CD4-positive, alpha-beta T cell (primary cell): ENCODE measurements around the gene TPD52L1. TPM values are rescaled to one million over a fixed set of nuclear protein-coding genes. Genes with fewer than 3 reads are reported as not detected.
A peak's percentile ranks its signal among the peaks of the same experiment; 100 is the strongest.

ENCODE experiments used
- ATAC-seq: fragments of 200-7000 bp; cut with Tn5 transposase; one replicate; pipeline ENCODE4 v1.10.0; 2022; ENCODE audit warnings: mild to moderate bottlenecking; ENCODE audit not compliant: poor library complexity
- CTCF ChIA-PET: fragments of 350-600 bp; sonication (Branson Sonifier 250); formaldehyde crosslinking; loops from one replicate; lab custom pipeline; 2021; ENCODE audit warnings: antibody characterized with exemption, inconsistent platforms; lab: Charles Lee
- POLR2A ChIA-PET: fragments of 350-600 bp; sonication (Branson Sonifier 250); formaldehyde crosslinking; loops from one replicate; lab custom pipeline; 2021; ENCODE audit warnings: antibody characterized with exemption, inconsistent platforms; lab: Charles Lee
- DNase-seq, 14 experiments: peaks; one replicate each; pipeline ENCODE4 v3.0.0-alpha.2; 2013 to 2020; ENCODE audit warnings: mixed read lengths in 2 of 14
- H3K27ac ChIP-seq, 2 donors: one replicate each; pipeline versions ENCODE4 v1.5.1 to v1.7.0; 2013; ENCODE audit warnings: low read length in 2 of 2, low read depth in 1 of 2, mild to moderate bottlenecking in 1 of 2
- H3K27me3 ChIP-seq, 2 experiments: 1 replicate in 1 of 2; 2 replicates in 1 of 2; pipeline versions ENCODE4 v1.6.1 to v1.7.0; 2013; ENCODE audit warnings: low read length in 2 of 2, control low read depth in 1 of 2, mild to moderate bottlenecking in 1 of 2, moderate library complexity in 1 of 2; ENCODE audit not compliant: insufficient read depth in 2 of 2, control insufficient read depth in 1 of 2
- H3K36me3 ChIP-seq: one replicate; pipeline ENCODE4 v1.6.1; 2013; ENCODE audit warnings: low read length, control low read depth; ENCODE audit not compliant: insufficient read depth
- H3K4me1 ChIP-seq: one replicate; pipeline ENCODE4 v1.6.1; 2013; ENCODE audit warnings: low read length, control low read depth; ENCODE audit not compliant: insufficient read depth
- H3K4me3 ChIP-seq: one replicate; pipeline ENCODE4 v1.5.1; 2013; ENCODE audit warnings: mild to moderate bottlenecking, low read length, moderate library complexity
- H3K9me3 ChIP-seq, 2 experiments: 1 replicate in 1 of 2; 2 replicates in 1 of 2; pipeline versions ENCODE4 v1.6.1 to v1.7.0; 2013; ENCODE audit warnings: low read length in 2 of 2, mild to moderate bottlenecking in 2 of 2, control low read depth in 1 of 2, moderate library complexity in 1 of 2; ENCODE audit not compliant: control insufficient read depth in 1 of 2, insufficient read depth in 1 of 2
- H3K27ac Mint-ChIP-seq: one replicate; pipeline ENCODE4 v1.8.0; 2020; ENCODE audit warnings: mixed read lengths
- H3K27me3 Mint-ChIP-seq: one replicate; pipeline ENCODE4 v1.8.0; 2021; ENCODE audit warnings: mixed read lengths
- H3K36me3 Mint-ChIP-seq: one replicate; pipeline ENCODE4 v1.8.0; 2021; ENCODE audit warnings: low read depth, mixed read lengths
- H3K4me1 Mint-ChIP-seq: one replicate; pipeline ENCODE4 v1.8.0; 2021; ENCODE audit warnings: low read depth, mixed read lengths
- H3K4me3 Mint-ChIP-seq: one replicate; pipeline ENCODE4 v1.8.0; 2020; ENCODE audit warnings: mild to moderate bottlenecking, mixed read lengths
- H3K9me3 Mint-ChIP-seq: one replicate; pipeline ENCODE4 v1.8.0; 2020; ENCODE audit warnings: mixed read lengths
- intact Hi-C, 2 experiments: fragments of 100-400 bp; cut with DNase I in 1 of 2; cut with micrococcal nuclease in 1 of 2; formaldehyde crosslinking; loops; one replicate each; pipeline versions ENCODE4 v1.15.1 to v1.9.0; 2023 to 2025; cut with DNase I, micrococcal nuclease
- polyA plus RNA-seq, 2 donors: library from polyadenylated mRNA; unstranded; fragments of 120-200 nt; gene quantifications; one replicate each; pipeline ENCODE4 v1.2.1, GENCODE V29; 2013
- total RNA-seq, 174 experiments: library from RNA in 2 of 174; stranded (reverse) in 2 of 174; gene quantifications; one replicate each; pipeline ENCODE4 v1.2.3 and lab custom pipeline; 2021 to 2026
- TF ChIP-seq, protein P1 (sequence below): fragments of 200-600 bp; IDR thresholded peaks from one replicate; pipeline ENCODE4 v1.8.0; 2022; ENCODE audit warnings: antibody characterized with exemption, mild to moderate bottlenecking

TPD52L1 gene, protein sequence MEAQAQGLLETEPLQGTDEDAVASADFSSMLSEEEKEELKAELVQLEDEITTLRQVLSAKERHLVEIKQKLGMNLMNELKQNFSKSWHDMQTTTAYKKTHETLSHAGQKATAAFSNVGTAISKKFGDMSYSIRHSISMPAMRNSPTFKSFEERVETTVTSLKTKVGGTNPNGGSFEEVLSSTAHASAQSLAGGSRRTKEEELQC
- total RNA-seq = not detected
- polyA plus RNA-seq (2013, experiment 1 of 2) = 0.82 TPM
- polyA plus RNA-seq (2013, experiment 2 of 2) = 1.4 TPM
- total RNA-seq (lab: John Stamatoyannopoulos, UW) = 0 to 1.0 (median 0.17) reads per million in 172 experiments

DNA sequence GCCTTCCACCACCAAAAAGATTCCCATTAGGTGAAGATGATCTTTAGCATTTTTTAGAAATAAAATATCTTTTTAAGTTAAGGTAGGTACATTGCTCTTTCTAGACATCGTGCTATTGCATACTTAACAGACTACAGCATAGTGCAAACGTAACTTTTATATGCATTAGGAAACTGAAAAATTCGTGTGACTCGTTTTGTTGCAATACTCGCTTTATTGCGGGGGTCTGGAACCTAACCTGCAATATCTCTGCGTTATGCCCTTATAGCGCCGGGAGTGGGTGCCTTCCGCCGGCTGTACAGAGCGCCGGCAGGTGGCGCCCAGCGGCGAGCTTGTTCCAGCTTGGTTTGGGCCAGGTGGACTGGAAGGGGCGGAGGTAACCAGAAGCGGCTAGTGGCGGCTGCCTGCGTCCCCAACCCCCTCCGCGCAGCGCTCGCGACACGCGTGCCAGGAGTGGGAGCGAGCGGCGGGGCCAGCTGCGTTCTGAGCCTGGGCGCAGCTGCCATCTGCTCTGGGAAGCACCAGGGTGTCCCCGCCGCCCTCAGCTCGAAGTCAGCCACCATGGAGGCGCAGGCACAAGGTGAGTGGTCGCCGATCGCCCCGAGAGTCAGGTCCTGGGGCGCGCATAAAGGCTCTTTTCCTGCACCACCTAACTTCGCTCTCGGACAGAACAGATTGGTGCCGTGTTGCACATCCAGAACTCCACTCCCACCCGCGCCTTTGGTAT lies at the start of gene TPD52L1:
TSS of gene TPD52L1 (plus strand) at position 383 of the 727 bp plus-strand sequence. CDS start at position 562, 179 bp downstream.
- TF ChIP-seq, protein P1, sequence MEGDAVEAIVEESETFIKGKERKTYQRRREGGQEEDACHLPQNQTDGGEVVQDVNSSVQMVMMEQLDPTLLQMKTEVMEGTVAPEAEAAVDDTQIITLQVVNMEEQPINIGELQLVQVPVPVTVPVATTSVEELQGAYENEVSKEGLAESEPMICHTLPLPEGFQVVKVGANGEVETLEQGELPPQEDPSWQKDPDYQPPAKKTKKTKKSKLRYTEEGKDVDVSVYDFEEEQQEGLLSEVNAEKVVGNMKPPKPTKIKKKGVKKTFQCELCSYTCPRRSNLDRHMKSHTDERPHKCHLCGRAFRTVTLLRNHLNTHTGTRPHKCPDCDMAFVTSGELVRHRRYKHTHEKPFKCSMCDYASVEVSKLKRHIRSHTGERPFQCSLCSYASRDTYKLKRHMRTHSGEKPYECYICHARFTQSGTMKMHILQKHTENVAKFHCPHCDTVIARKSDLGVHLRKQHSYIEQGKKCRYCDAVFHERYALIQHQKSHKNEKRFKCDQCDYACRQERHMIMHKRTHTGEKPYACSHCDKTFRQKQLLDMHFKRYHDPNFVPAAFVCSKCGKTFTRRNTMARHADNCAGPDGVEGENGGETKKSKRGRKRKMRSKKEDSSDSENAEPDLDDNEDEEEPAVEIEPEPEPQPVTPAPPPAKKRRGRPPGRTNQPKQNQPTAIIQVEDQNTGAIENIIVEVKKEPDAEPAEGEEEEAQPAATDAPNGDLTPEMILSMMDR = peak; percentile 75
- no peaks in the 10 kb centered on the region for H3K36me3 ChIP-seq
- ChIA-PET CTCF (interaction anchor here (1.1 to 1.3 kb wide), 2 partner anchors 10 to 17 kb away, joined by 3 read pairs; no protein-coding TSS in a partner anchor), POLR2A (interaction anchor here (0.7 kb wide), 1 partner anchor 112 kb away, joined by 3 read pairs; no protein-coding TSS in a partner anchor)
- H3K4me3 ChIP-seq = peak within 1 kb of the TSS; percentile 60
- H3K27ac ChIP-seq = no peak within 1 kb of the TSS
- Mint-ChIP-seq H3K9me3 (no peaks in the 10 kb centered on the region), H3K27me3 (peaks cover 68% of the 10 kb centered on the region), H3K4me3 (peak within 1 kb of the TSS; percentile 84), H3K27ac (no peak within 1 kb of the TSS), H3K36me3 (no peaks in the 10 kb centered on the region), H3K4me1 (peaks cover 6% of the 10 kb centered on the region)
- peak; percentile 24 to 77 (median 46) for DNase-seq
- peaks cover 16% of the 10 kb centered on the region for H3K4me1 ChIP-seq
- peaks cover 4 to 30% of the 10 kb centered on the region in 2 experiments for H3K27me3 ChIP-seq
- ATAC-seq = peak; percentile 84
- peaks cover 0 to 9% of the 10 kb centered on the region in 2 experiments for H3K9me3 ChIP-seq
- intact Hi-C loops = loop anchor here in 1 of 2 experiments (2.0 kb wide), 1 partner anchor 615 kb away; no protein-coding TSS in a partner anchor

DNA sequence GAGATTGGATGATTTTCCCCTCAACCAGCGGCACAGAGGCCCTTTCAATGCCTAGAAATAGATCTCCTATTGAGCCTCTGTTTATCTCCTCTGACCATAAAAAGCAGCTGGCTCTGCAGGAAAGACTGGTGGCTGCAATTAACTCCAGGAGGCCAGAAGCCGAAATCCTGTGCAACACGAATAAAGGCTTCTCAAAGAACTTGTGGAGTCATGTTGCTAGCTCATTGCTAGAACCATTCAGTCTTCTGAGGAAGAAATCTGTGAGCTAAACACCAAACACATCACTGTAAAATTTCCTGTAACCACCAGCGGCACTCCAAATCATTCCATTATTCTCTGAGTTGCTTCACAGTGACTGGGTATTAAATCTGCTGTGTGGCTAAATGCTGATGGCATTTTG lies 49.1 kb upstream of the TPD52L1 start:
- no peak for DNase-seq
- ATAC-seq = no peak
- Mint-ChIP-seq H3K27me3 (no peaks in the 10 kb centered on the region), H3K4me1 (peaks cover 26% of the 10 kb centered on the region), H3K27ac (no peak overlapping the region), H3K4me3 (no peak overlapping the region), H3K36me3 (no peaks in the 10 kb centered on the region), H3K9me3 (peaks cover 3% of the 10 kb centered on the region)
- Histone ChIP-seq H3K9me3 (peaks cover 0 to 4% of the 10 kb centered on the region in 2 experiments), H3K4me1 (peaks cover 6% of the 10 kb centered on the region), H3K36me3 (no peaks in the 10 kb centered on the region), H3K4me3 (no peak overlapping the region), H3K27me3 (no peaks in the 10 kb centered on the region), H3K27ac (no peak overlapping the region)
- CTCF ChIA-PET = no interaction called here
- TF ChIP-seq, protein P1 = no peak
- intact Hi-C loops = no loop called here
- POLR2A ChIA-PET = no interaction called here

DNA sequence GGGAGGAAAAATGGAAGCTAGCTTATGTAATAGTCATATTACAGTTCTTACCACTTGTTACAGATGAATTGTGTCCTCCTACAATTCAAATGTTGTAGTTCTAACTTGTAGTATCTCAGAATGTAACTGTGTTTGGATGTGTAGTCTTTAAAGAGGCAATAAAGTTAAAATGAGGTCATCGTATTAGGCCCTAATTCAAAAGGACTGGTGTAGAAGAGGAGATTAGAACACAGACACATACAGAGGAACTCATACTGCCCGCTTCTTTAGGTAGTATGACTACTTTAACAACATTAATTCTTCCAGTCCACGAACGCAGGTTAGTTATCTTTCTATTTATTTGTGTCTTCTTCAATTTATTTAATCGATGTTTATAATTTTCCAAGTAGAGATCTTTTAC lies 46.5 kb upstream of the TPD52L1 start:
- no peak overlapping the region for H3K27ac ChIP-seq
- no peak for DNase-seq
- intact Hi-C loops = no loop called here
- no peaks in the 10 kb centered on the region for H3K4me1 ChIP-seq
- no peaks in the 10 kb centered on the region for H3K36me3 ChIP-seq
- peaks cover 22% of the 10 kb centered on the region for H3K9me3 Mint-ChIP-seq
- H3K27me3 ChIP-seq = no peaks in the 10 kb centered on the region
- H3K27ac Mint-ChIP-seq = no peak overlapping the region
- no peak overlapping the region for H3K4me3 Mint-ChIP-seq
- ATAC-seq = no peak
- peaks cover 0 to 24% of the 10 kb centered on the region in 2 experiments for H3K9me3 ChIP-seq
- H3K4me3 ChIP-seq = no peak overlapping the region
- no peaks in the 10 kb centered on the region for H3K27me3 Mint-ChIP-seq
- TF ChIP-seq, protein P1 = no peak
- peaks cover 3% of the 10 kb centered on the region for H3K4me1 Mint-ChIP-seq
- ChIA-PET CTCF (no interaction called here), POLR2A (no interaction called here)
- H3K36me3 Mint-ChIP-seq = no peaks in the 10 kb centered on the region
